OCI-LY7 (cell line): ENCODE results near the gene LRPAP1. TPM values are rescaled to one million over a fixed set of nuclear protein-coding genes. Genes with fewer than 3 reads are reported as not detected.
"Not testable (repeated sequence)": the region's sequence is repeated elsewhere in the genome, so short reads cannot be mapped to it uniquely, and the experiment has no call there.

ENCODE experiments used
- BruUV-seq: library from RNA; stranded (reverse); fragments of 400-500 nt; replicated peaks from 2 replicates; lab custom pipeline; 2021; lab: Mats Ljungman, UMichigan
- CTCF ChIA-PET: fragments of 300-600 bp; sonication (Branson Sonifier 250); formaldehyde crosslinking; loops from one replicate; lab custom pipeline; 2022; ENCODE audit warnings: antibody characterized with exemption; ENCODE audit not compliant: unreplicated experiment; lab: Charles Lee
- POLR2A ChIA-PET: fragments of 300-600 bp; sonication (Branson Sonifier 250); formaldehyde crosslinking; loops from one replicate; lab custom pipeline; 2022; ENCODE audit warnings: antibody characterized with exemption; lab: Charles Lee
- DNase-seq: peaks from one replicate; pipeline ENCODE4 v3.0.0-alpha.2; 2015; ENCODE audit warnings: low spot score
- H2AFZ ChIP-seq: fragments of 200-600 bp; sonication (generic), shearing (Covaris generic); 2 replicates; pipeline ENCODE4 v1.6.1; 2014; ENCODE audit warnings: mild to moderate bottlenecking, antibody characterized with exemption, low read length, moderate library complexity
- H3K27ac ChIP-seq: fragments of 200-600 bp; sonication (generic); 2 replicates; pipeline ENCODE4 v1.5.1; 2014; ENCODE audit warnings: mixed run types, low read depth, mild to moderate bottlenecking, moderate library complexity, low read length, inconsistent platforms; ENCODE audit not compliant: poor library complexity, severe bottlenecking
- H3K36me3 ChIP-seq: fragments of 200-600 bp; sonication (generic); 2 replicates; pipeline ENCODE4 v1.6.1; 2014; ENCODE audit warnings: mild to moderate bottlenecking, antibody characterized with exemption, low read length, moderate library complexity, mixed read lengths; ENCODE audit not compliant: insufficient read depth
- H3K4me1 ChIP-seq: fragments of 200-600 bp; sonication (generic); 2 replicates; pipeline ENCODE4 v1.5.1; 2014; ENCODE audit warnings: mild to moderate bottlenecking, low read length; ENCODE audit not compliant: insufficient read depth, poor library complexity, severe bottlenecking
- H3K4me2 ChIP-seq: fragments of 200-600 bp; sonication (generic); 2 replicates; pipeline ENCODE4 v1.6.1; 2014; ENCODE audit warnings: mild to moderate bottlenecking, low read length
- H3K4me3 ChIP-seq: fragments of 200-600 bp; sonication (generic); 2 replicates; pipeline ENCODE4 v1.5.1; 2014; ENCODE audit warnings: mild to moderate bottlenecking, low read depth, low read length; ENCODE audit not compliant: poor library complexity, severe bottlenecking
- H3K79me2 ChIP-seq: fragments of 200-600 bp; sonication (generic); 2 replicates; pipeline ENCODE4 v1.6.1; 2016; ENCODE audit warnings: low read depth, mild to moderate bottlenecking, low read length, moderate library complexity, mixed read lengths; ENCODE audit not compliant: insufficient read depth
- H3K9me2 ChIP-seq: fragments of 200-600 bp; sonication (generic); 2 replicates; pipeline ENCODE4 v1.6.1; 2016; ENCODE audit warnings: mild to moderate bottlenecking, low read length, mixed read lengths; ENCODE audit not compliant: insufficient read depth
- H3K9me3 ChIP-seq: fragments of 200-600 bp; sonication (generic); 2 replicates; pipeline ENCODE4 v1.6.1; 2014; ENCODE audit warnings: mild to moderate bottlenecking, mixed run types, low read length, mixed read lengths
- H4K20me1 ChIP-seq: fragments of 200-600 bp; sonication (generic); 2 replicates; pipeline ENCODE4 v1.6.1; 2014; ENCODE audit warnings: mild to moderate bottlenecking, antibody characterized with exemption, low read length, moderate library complexity, mixed read lengths; ENCODE audit not compliant: insufficient read depth
- CTCF ChIP-seq: fragments of 200-600 bp; sonication (generic); conservative IDR thresholded peaks from 2 replicates; pipeline ENCODE4 v1.5.1; 2014; ENCODE audit warnings: mild to moderate bottlenecking, antibody characterized with exemption, low read length, moderate library complexity, mixed read lengths
- EZH2phosphoT487 ChIP-seq: fragments of 200-600 bp; sonication (generic); IDR thresholded peaks from 2 replicates; pipeline ENCODE4 v1.6.1; 2018; ENCODE audit warnings: low read depth, borderline replicate concordance, mild to moderate bottlenecking, mixed run types, antibody characterized with exemption, low read length, moderate library complexity, mixed read lengths
- intact Hi-C: fragments of 100-400 bp; cut with micrococcal nuclease; formaldehyde crosslinking; loops from one replicate; pipeline ENCODE4 v1.10.0; 2022; ENCODE audit not compliant: unreplicated experiment
- total RNA-seq, 2 experiments: library from RNA; depleted of rRNA in 1 of 2; stranded (reverse); fragments of >200 nt in 1 of 2; shearing (Covaris generic) in 1 of 2; gene quantifications; 2 replicates each; pipeline ENCODE4 v1.2.3, GENCODE V29; 2014 to 2022

LRPAP1 gene
- total RNA-seq, 2 experiments from 2014 or later: 46.2 to 54.7 TPM

GRCh38 chr4:3462321-3462789, 69.9 kb downstream of the LRPAP1 start:
- H3K4me3 ChIP-seq: no peak overlapping the region
- H3K4me2 ChIP-seq: no peak overlapping the region
- BruUV-seq: no TSS peak
- no peak overlapping the region for H3K27ac ChIP-seq
- H4K20me1 ChIP-seq: no peaks in the 10 kb centered on the region
- no peak for TF ChIP-seq EZH2phosphoT487
- no peak for TF ChIP-seq CTCF
- DNase-seq: no peak
- no peaks in the 10 kb centered on the region for H3K79me2 ChIP-seq
- no peaks in the 10 kb centered on the region for H3K36me3 ChIP-seq
- no peak overlapping the region for H2AFZ ChIP-seq
- ChIA-PET CTCF (no interaction called here), POLR2A (no interaction called here)
- no peaks in the 10 kb centered on the region for H3K9me2 ChIP-seq
- H3K9me3 ChIP-seq: no peaks in the 10 kb centered on the region
- H3K4me1 ChIP-seq: no peaks in the 10 kb centered on the region
- intact Hi-C loops: no loop called here

GRCh38 chr4:3461515-3462291, 70.5 kb downstream of the LRPAP1 start:
- H3K36me3 ChIP-seq: no peaks in the 10 kb centered on the region
- H3K4me2 ChIP-seq: no peak overlapping the region
- no peaks in the 10 kb centered on the region for H4K20me1 ChIP-seq
- TF ChIP-seq CTCF (no peak), EZH2phosphoT487 (no peak)
- H2AFZ ChIP-seq: no peak overlapping the region
- no peaks in the 10 kb centered on the region for H3K79me2 ChIP-seq
- no peak for DNase-seq
- BruUV-seq: no TSS peak
- no peaks in the 10 kb centered on the region for H3K4me1 ChIP-seq
- H3K9me3 ChIP-seq: no peaks in the 10 kb centered on the region
- ChIA-PET POLR2A (no interaction called here), CTCF (no interaction called here)
- H3K4me3 ChIP-seq: no peak overlapping the region
- H3K27ac ChIP-seq: no peak overlapping the region
- intact Hi-C loops: no loop called here
- no peaks in the 10 kb centered on the region for H3K9me2 ChIP-seq

- ChIA-PET POLR2A (no interaction called here), CTCF (no interaction called here)
- no peaks in the 10 kb centered on the region for H3K9me3 ChIP-seq
- intact Hi-C loops: no loop called here
- BruUV-seq: no TSS peak
- no peak for DNase-seq
- no peak overlapping the region for H3K27ac ChIP-seq
- no peaks in the 10 kb centered on the region for H4K20me1 ChIP-seq
- H3K79me2 ChIP-seq: no peaks in the 10 kb centered on the region
- TF ChIP-seq EZH2phosphoT487: no peak
- TF ChIP-seq CTCF: no peak
- H3K4me2 ChIP-seq: no peak overlapping the region
- no peak overlapping the region for H3K4me3 ChIP-seq
- H3K9me2 ChIP-seq: no peaks in the 10 kb centered on the region
- no peaks in the 10 kb centered on the region for H3K4me1 ChIP-seq
- no peaks in the 10 kb centered on the region for H3K36me3 ChIP-seq
- no peak overlapping the region for H2AFZ ChIP-seq
Observed at GRCh38 chr4:3460926-3461325, 71.3 kb downstream of the LRPAP1 start.

GRCh38 chr4:3459156-3459555, 73.1 kb downstream of the LRPAP1 start:
- H3K79me2 ChIP-seq, H3K4me2 ChIP-seq, H3K4me3 ChIP-seq, H3K27ac ChIP-seq, H3K4me1 ChIP-seq, H3K36me3 ChIP-seq, H3K9me3 ChIP-seq, DNase-seq, H4K20me1 ChIP-seq, POLR2A ChIA-PET, H3K9me2 ChIP-seq, intact Hi-C loops, BruUV-seq, H2AFZ ChIP-seq: not testable (repeated sequence)
- CTCF ChIA-PET: interaction anchor here (0.6 kb wide), 1 partner anchor 191 kb away, joined by 5 read pairs; no protein-coding TSS in a partner anchor
